Kidney (tissue), 14 donors: ENCODE results near the gene SOCS3. TPM values are rescaled to one million over a fixed set of nuclear protein-coding genes. Genes with fewer than 3 reads are reported as not detected.

Experiments
- DNase-seq, 5 donors: peaks; one replicate each; pipeline ENCODE4 v3.0.0-alpha.2; 2013 to 2020
- FAIRE-seq: peaks from 2 replicates; lab custom pipeline; 2012; peaks lifted over from hg19 to GRCh38; lab: Jason Lieb, UNC
- H3K27ac ChIP-seq, 2 donors: one replicate each; pipeline ENCODE4 v1.7.0; 2013; ENCODE audit warnings: low read depth in 2 of 2, low read length in 2 of 2, inconsistent platforms in 1 of 2
- H3K27me3 ChIP-seq: one replicate; pipeline ENCODE4 v1.7.1; 2013; ENCODE audit warnings: low read length, inconsistent platforms; ENCODE audit not compliant: control insufficient read depth, insufficient read depth
- H3K36me3 ChIP-seq, 3 donors: one replicate each; pipeline versions ENCODE4 v1.7.0 to v1.7.1; 2013; ENCODE audit warnings: low read length in 3 of 3, control low read depth in 1 of 3, inconsistent platforms in 1 of 3; ENCODE audit not compliant: insufficient read depth in 3 of 3, control insufficient read depth in 2 of 3
- H3K4me1 ChIP-seq, 3 donors: one replicate each; pipeline versions ENCODE4 v1.7.0 to v1.7.1; 2013; ENCODE audit warnings: low read length in 3 of 3, inconsistent platforms in 1 of 3, low read depth in 1 of 3; ENCODE audit not compliant: control insufficient read depth in 2 of 3, insufficient read depth in 2 of 3
- H3K4me3 ChIP-seq, 3 donors: one replicate each; pipeline versions ENCODE4 v1.7.0 to v1.8.1; 2013; ENCODE audit warnings: low read length in 3 of 3, control low read depth in 1 of 3, inconsistent platforms in 1 of 3
- H3K9ac ChIP-seq, 3 donors: one replicate each; pipeline versions ENCODE4 v1.7.0 to v1.7.1; 2013; ENCODE audit warnings: low read length in 3 of 3, control low read depth in 1 of 3, inconsistent platforms in 1 of 3
- H3K9me3 ChIP-seq, 3 donors: one replicate each; pipeline versions ENCODE4 v1.7.0 to v1.7.1; 2013; ENCODE audit warnings: low read length in 3 of 3, control low read depth in 1 of 3, inconsistent platforms in 1 of 3; ENCODE audit not compliant: control insufficient read depth in 2 of 3, insufficient read depth in 1 of 3
- intact Hi-C: fragments of 100-400 bp; cut with DNase I; formaldehyde crosslinking; loops from one replicate; pipeline ENCODE4 v1.11.1; 2022
- polyA plus RNA-seq: library from polyadenylated mRNA; stranded (reverse); fragments of 350-450 nt; fragmentation: Illumina TruSeq; extraction: RNeasy Lipid Tissue Mini Kit (QIAGEN cat#74804); gene quantifications from one replicate; pipeline ENCODE4 v1.2.3, GENCODE V29; 2014; ENCODE audit warnings: low read depth, low replicate concordance; ENCODE audit not compliant: insufficient read depth
- total RNA-seq: library from RNA; stranded (reverse); fragmentation: NEBNext Ultra II Directional; extraction: Animal tissue kit (Norgen Biotek cat#: 25700); gene quantifications from one replicate; pipeline ENCODE4 v1.2.1, GENCODE V29; 2021
- TF ChIP-seq, protein P1 (sequence below): IDR thresholded peaks from 3 replicates; pipeline ENCODE4 v1.5.1; 2012; ENCODE audit warnings: mild to moderate bottlenecking, moderate library complexity, borderline replicate concordance; ENCODE audit not compliant: insufficient read depth; ENCODE audit errors: extremely low read depth
- donor health status: control.
- donor health status: control.
- donor health status: control.
- donor health status: control.
- donor health status: control.
- donor health status: DM: yes; HTN: yes; CAD: no.
- donor health status: Normal renal cell carcinoma (clear cell type).

Gene SOCS3
- total and polyA plus RNA-seq, 2 donors from 2014 or later, result 31.2 to 110 TPM

DNA sequence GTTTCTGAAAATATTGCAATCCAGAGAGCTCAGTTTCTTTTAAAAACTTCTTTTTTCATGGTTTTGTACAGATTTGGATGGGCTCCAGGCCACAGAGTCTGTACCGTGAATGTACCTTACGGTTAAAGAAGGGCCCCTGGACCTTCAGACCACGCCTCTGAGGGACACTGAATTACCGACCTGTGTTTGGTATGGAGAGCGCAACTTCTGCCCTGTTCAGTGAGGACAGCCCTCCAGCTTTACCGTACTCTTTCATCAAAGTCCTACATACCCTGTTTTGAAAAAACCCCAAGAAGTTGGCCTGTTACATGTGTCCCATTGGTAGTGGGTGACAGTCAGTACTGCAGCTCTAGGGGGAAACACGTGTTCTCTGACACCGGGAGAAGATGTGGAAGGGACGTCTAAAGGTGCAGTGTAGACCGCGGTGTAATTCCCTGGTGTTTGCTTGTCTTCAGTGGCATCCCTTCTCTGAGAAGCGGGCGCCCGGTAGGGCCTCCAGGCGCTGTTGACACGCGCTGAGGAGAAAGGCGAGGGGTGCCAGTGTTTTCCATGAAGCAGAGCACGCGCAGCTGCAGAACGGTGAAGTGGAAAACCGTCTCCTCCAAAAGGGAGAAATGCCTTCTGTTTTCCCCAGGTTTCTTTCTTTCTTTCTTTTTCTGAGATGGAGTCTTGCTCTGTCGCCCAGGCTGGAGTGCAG is 24.8 kb upstream of the SOCS3 start:
- peak overlapping the region in 2 of 3 donors; percentile 2 to 48 for H3K9ac ChIP-seq
- DNase-seq (no peak), FAIRE-seq (no peak)
- peak overlapping the region; percentile 87 to 93 for H3K27ac ChIP-seq
- H3K9me3 ChIP-seq, result no peaks in the 10 kb centered on the region
- peaks cover 0 to 31% (median 30%) of the 10 kb centered on the region in 3 donors for H3K4me1 ChIP-seq
- peaks cover 0 to 13% (median 0%) of the 10 kb centered on the region in 3 donors for H3K36me3 ChIP-seq
- intact Hi-C loops, result no loop called here
- H3K4me3 ChIP-seq, result no peak overlapping the region
- no peaks in the 10 kb centered on the region for H3K27me3 ChIP-seq
- TF ChIP-seq, protein P1, sequence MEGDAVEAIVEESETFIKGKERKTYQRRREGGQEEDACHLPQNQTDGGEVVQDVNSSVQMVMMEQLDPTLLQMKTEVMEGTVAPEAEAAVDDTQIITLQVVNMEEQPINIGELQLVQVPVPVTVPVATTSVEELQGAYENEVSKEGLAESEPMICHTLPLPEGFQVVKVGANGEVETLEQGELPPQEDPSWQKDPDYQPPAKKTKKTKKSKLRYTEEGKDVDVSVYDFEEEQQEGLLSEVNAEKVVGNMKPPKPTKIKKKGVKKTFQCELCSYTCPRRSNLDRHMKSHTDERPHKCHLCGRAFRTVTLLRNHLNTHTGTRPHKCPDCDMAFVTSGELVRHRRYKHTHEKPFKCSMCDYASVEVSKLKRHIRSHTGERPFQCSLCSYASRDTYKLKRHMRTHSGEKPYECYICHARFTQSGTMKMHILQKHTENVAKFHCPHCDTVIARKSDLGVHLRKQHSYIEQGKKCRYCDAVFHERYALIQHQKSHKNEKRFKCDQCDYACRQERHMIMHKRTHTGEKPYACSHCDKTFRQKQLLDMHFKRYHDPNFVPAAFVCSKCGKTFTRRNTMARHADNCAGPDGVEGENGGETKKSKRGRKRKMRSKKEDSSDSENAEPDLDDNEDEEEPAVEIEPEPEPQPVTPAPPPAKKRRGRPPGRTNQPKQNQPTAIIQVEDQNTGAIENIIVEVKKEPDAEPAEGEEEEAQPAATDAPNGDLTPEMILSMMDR, result no peak

DNA sequence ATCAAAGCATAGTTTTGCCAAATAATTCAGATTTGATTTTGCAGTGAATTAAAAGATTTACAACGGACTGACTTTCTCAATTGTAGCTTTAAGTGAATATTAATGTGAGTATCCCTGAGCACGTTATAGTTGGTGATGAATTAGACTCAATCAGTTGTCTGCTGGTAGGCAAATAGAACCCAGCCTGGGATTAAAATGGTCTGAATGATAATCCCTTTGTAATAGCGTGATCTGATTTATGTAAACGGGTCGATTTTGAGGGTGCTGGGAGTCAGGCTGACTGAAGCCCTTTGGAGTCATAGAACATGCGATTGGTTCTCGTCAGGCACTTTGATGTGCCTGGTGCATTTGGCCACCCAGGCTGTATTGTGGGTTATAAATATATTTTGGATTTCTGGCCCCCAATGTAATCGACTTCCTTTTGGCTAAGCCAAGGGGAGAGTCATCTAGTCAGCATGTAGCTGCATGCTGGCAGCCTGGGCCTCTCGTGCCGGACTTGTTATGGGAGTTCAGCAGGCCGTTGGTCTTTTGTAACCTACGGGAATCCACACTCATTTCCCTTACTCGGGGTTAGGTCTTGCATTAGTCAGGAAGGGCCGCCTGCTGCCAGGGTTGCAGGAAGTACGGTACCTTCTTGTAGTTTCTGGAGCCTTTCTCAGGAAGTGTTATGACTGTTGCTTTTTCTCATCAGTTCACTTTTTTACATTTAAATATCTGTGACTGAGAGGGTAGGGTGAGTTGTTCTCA is 24.0 kb upstream of the SOCS3 start:
- Histone ChIP-seq H3K4me3 (no peak overlapping the region), H3K27me3 (no peaks in the 10 kb centered on the region), H3K36me3 (peaks cover 0 to 13% (median 0%) of the 10 kb centered on the region in 3 donors), H3K9ac (peak overlapping the region in 1 of 3 donors; percentile 63), H3K4me1 (peaks cover 0 to 35% (median 35%) of the 10 kb centered on the region in 3 donors), H3K27ac (peak overlapping the region; percentile 88 to 93), H3K9me3 (no peaks in the 10 kb centered on the region)
- TF ChIP-seq, protein P1, result no peak
- intact Hi-C loops, result no loop called here
- DNase-seq (peak in 1 of 5 donors; percentile 95), FAIRE-seq (no peak)

DNA sequence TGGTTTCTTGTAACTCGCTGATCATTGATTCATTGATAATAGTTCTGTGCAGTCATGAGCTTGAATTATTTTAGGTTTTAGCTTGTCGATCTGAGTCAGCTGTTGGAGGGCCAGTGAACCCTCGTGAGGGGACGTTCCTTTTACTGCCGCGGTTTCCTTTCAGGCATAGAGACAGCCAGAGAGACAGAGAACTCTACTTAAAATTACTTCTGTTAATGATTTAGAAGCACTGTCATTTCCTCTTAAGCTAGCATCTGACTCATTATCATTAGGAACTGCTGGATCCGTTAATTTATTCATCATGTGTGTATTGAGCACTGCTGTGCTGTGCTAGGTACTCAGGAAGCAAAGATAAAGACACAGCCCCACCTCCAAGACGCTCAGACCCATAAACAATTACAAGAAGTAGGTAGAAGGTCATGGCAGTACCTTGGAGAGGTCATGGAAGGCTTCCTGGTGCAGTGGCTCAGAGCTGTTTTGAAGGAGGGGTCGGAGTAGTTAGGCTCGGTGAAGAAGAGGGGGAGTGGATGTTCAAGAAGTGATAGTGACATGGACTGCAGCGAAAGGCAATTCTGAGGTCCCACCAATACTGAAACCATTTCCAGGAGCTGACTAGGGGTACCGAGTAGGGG is 21.8 kb upstream of the SOCS3 start:
- TF ChIP-seq, protein P1, result no peak
- peak overlapping the region; percentile 17 to 66 for H3K27ac ChIP-seq
- peaks cover 0 to 13% (median 0%) of the 10 kb centered on the region in 3 donors for H3K36me3 ChIP-seq
- no peaks in the 10 kb centered on the region for H3K9me3 ChIP-seq
- H3K9ac ChIP-seq, result peak overlapping the region in 1 of 3 donors; percentile 15
- intact Hi-C loops, result no loop called here
- no peak overlapping the region for H3K4me3 ChIP-seq
- no peak for FAIRE-seq
- peaks cover 0 to 29% (median 29%) of the 10 kb centered on the region in 3 donors for H3K4me1 ChIP-seq
- no peaks in the 10 kb centered on the region for H3K27me3 ChIP-seq
- no peak for DNase-seq
